AG09309 (cell line): ENCODE measurements around the gene TMEM82.

Source experiments
- DNase-seq: peaks from one replicate; pipeline ENCODE4 v3.0.0-alpha.2; 2010; ENCODE audit warnings: low read depth
- H3K4me3 ChIP-seq: 2 replicates; pipeline ENCODE4 v1.5.1; 2011; ENCODE audit warnings: mild to moderate bottlenecking, low read depth, low read length, moderate library complexity; ENCODE audit not compliant: control insufficient read depth
- CTCF ChIP-seq: IDR thresholded peaks from 2 replicates; pipeline ENCODE4 v1.5.1; 2011; ENCODE audit warnings: mild to moderate bottlenecking, low read depth, low read length, inconsistent platforms; ENCODE audit not compliant: insufficient read depth, control insufficient read depth; ENCODE audit errors: missing control alignments

Gene TMEM82

GRCh38 chr1:15726508-15726907 lies 15.8 kb upstream of the TMEM82 start:
- TF ChIP-seq CTCF = no peak
- no peak overlapping the region for H3K4me3 ChIP-seq
- DNase-seq = no peak

GRCh38 chr1:15727021-15727420 lies 15.3 kb upstream of the TMEM82 start:
- TF ChIP-seq CTCF = no peak
- DNase-seq = no peak
- H3K4me3 ChIP-seq = no peak overlapping the region

- no peak for DNase-seq
- H3K4me3 ChIP-seq = no peak overlapping the region
- TF ChIP-seq CTCF = no peak
These were observed 14.9 kb upstream of the TMEM82 start for GRCh38 chr1:15727424-15727823.

- no peak for DNase-seq
- no peak for TF ChIP-seq CTCF
- no peak overlapping the region for H3K4me3 ChIP-seq
These were observed 14.3 kb upstream of the TMEM82 start for GRCh38 chr1:15727866-15728534.

- no peak overlapping the region for H3K4me3 ChIP-seq
- DNase-seq = no peak
- no peak for TF ChIP-seq CTCF
These were observed 13.2 kb upstream of the TMEM82 start for GRCh38 chr1:15728937-15729657.

- TF ChIP-seq CTCF = no peak
- no peak for DNase-seq
- no peak overlapping the region for H3K4me3 ChIP-seq
These were observed 11.9 kb upstream of the TMEM82 start for GRCh38 chr1:15730423-15730822.

GRCh38 chr1:15730936-15731335 lies 11.4 kb upstream of the TMEM82 start:
- no peak for TF ChIP-seq CTCF
- DNase-seq = no peak
- H3K4me3 ChIP-seq = no peak overlapping the region
